GM23338 (cell line): ENCODE measurements around the gene APC.

Experiments
- CREB1 ChIP-seq: fragments of 250-450 bp; sonication (Bioruptor Pico); IDR thresholded peaks from 2 replicates; pipeline ENCODE4 v1.5.0; 2020; ENCODE audit warnings: low read depth, mild to moderate bottlenecking, moderate library complexity
- EZH2 ChIP-seq: fragments of 200-600 bp; sonication (generic); IDR thresholded peaks from one replicate; pipeline ENCODE4 v1.8.0; 2017; ENCODE audit warnings: antibody characterized with exemption, mild to moderate bottlenecking, low read depth; ENCODE audit not compliant: unreplicated experiment
- EZH2phosphoT487 ChIP-seq: fragments of 200-600 bp; sonication (generic); IDR thresholded peaks from one replicate; pipeline ENCODE4 v1.8.1; 2018; ENCODE audit warnings: antibody characterized with exemption; ENCODE audit not compliant: unreplicated experiment
- NANOG ChIP-seq: IDR thresholded peaks from 2 replicates; pipeline ENCODE4 v1.6.1; 2016; ENCODE audit warnings: antibody characterized with exemption, borderline replicate concordance
- POLR2AphosphoS5 ChIP-seq: IDR thresholded peaks from 2 replicates; pipeline ENCODE4 v1.6.1; 2016; ENCODE audit warnings: antibody characterized with exemption, low read depth
- STAT1 ChIP-seq: IDR thresholded peaks from one replicate; pipeline ENCODE4 v1.6.1; 2016; ENCODE audit warnings: antibody characterized with exemption; ENCODE audit not compliant: unreplicated experiment
- ZNF331 ChIP-seq: fragments of 250-450 bp; sonication (Bioruptor Pico); IDR thresholded peaks from 2 replicates; pipeline ENCODE4 v1.5.0; 2020; ENCODE audit warnings: low read depth, mild to moderate bottlenecking, moderate library complexity
- TF ChIP-seq, protein P1 (sequence below): IDR thresholded peaks from 2 replicates; pipeline ENCODE4 v1.6.1; 2016; ENCODE audit warnings: antibody characterized with exemption
- TF ChIP-seq, protein P2 (sequence below), 2 experiments: fragments of 200-600 bp in 1 of 2; sonication (generic) in 1 of 2; conservative IDR thresholded peaks; 2 replicates each; pipeline versions ENCODE4 v1.5.1 to v1.6.1; 2016 to 2017; ENCODE audit warnings: antibody characterized with exemption in 2 of 2, low read depth in 2 of 2, mild to moderate bottlenecking in 2 of 2, moderate library complexity in 1 of 2
- TF ChIP-seq, protein P3 (sequence below): IDR thresholded peaks from one replicate; pipeline ENCODE4 v1.6.1; 2018; ENCODE audit warnings: antibody characterized with exemption; ENCODE audit not compliant: unreplicated experiment

DNA sequence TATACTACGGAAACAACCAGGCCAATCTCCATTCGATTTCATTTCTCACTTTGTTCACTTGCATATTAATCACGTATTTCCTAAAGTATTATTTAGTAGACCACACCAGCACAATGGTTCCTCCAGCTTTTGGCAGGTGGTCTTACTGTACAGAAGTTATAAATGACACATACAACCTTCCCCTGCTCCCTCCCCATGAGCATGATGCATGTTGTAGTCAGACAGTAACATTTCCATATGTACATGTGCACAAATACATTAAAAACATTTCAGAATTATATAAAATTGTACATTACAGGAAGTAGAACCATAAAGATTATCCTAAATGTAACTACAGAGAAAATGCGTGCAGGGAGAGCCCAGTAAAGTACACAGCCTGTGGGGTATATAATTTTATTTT is 140.4 kb downstream of the APC start:
- TF ChIP-seq, protein P1, sequence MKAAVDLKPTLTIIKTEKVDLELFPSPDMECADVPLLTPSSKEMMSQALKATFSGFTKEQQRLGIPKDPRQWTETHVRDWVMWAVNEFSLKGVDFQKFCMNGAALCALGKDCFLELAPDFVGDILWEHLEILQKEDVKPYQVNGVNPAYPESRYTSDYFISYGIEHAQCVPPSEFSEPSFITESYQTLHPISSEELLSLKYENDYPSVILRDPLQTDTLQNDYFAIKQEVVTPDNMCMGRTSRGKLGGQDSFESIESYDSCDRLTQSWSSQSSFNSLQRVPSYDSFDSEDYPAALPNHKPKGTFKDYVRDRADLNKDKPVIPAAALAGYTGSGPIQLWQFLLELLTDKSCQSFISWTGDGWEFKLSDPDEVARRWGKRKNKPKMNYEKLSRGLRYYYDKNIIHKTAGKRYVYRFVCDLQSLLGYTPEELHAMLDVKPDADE = no peak
- TF ChIP-seq, protein P2, sequence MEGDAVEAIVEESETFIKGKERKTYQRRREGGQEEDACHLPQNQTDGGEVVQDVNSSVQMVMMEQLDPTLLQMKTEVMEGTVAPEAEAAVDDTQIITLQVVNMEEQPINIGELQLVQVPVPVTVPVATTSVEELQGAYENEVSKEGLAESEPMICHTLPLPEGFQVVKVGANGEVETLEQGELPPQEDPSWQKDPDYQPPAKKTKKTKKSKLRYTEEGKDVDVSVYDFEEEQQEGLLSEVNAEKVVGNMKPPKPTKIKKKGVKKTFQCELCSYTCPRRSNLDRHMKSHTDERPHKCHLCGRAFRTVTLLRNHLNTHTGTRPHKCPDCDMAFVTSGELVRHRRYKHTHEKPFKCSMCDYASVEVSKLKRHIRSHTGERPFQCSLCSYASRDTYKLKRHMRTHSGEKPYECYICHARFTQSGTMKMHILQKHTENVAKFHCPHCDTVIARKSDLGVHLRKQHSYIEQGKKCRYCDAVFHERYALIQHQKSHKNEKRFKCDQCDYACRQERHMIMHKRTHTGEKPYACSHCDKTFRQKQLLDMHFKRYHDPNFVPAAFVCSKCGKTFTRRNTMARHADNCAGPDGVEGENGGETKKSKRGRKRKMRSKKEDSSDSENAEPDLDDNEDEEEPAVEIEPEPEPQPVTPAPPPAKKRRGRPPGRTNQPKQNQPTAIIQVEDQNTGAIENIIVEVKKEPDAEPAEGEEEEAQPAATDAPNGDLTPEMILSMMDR (conservative IDR thresholded peaks at IDR 0.05; ENCODE audit: low read depth in 2 of 2) = no peak
- TF ChIP-seq EZH2 (no peak), STAT1 (no peak), EZH2phosphoT487 (no peak), POLR2AphosphoS5 (no peak), NANOG (no peak), ZNF331 (no peak), CREB1 (CRISPR knock-in tag) (no peak)
- TF ChIP-seq, protein P3, sequence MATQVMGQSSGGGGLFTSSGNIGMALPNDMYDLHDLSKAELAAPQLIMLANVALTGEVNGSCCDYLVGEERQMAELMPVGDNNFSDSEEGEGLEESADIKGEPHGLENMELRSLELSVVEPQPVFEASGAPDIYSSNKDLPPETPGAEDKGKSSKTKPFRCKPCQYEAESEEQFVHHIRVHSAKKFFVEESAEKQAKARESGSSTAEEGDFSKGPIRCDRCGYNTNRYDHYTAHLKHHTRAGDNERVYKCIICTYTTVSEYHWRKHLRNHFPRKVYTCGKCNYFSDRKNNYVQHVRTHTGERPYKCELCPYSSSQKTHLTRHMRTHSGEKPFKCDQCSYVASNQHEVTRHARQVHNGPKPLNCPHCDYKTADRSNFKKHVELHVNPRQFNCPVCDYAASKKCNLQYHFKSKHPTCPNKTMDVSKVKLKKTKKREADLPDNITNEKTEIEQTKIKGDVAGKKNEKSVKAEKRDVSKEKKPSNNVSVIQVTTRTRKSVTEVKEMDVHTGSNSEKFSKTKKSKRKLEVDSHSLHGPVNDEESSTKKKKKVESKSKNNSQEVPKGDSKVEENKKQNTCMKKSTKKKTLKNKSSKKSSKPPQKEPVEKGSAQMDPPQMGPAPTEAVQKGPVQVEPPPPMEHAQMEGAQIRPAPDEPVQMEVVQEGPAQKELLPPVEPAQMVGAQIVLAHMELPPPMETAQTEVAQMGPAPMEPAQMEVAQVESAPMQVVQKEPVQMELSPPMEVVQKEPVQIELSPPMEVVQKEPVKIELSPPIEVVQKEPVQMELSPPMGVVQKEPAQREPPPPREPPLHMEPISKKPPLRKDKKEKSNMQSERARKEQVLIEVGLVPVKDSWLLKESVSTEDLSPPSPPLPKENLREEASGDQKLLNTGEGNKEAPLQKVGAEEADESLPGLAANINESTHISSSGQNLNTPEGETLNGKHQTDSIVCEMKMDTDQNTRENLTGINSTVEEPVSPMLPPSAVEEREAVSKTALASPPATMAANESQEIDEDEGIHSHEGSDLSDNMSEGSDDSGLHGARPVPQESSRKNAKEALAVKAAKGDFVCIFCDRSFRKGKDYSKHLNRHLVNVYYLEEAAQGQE = no peak
